B cell (primary cell): Measurements from ENCODE around the gene AKT2.

Experiments
- EZH2 ChIP-seq: IDR thresholded peaks from 2 replicates; pipeline ENCODE4 v1.6.1; 2012; ENCODE audit warnings: borderline replicate concordance, low read depth, mild to moderate bottlenecking, moderate library complexity, low read length; ENCODE audit not compliant: insufficient read depth, poor library complexity, severe bottlenecking
- TF ChIP-seq, protein P1 (sequence below): fragments of 200-600 bp; IDR thresholded peaks from one replicate; pipeline ENCODE4 v1.8.0; 2022; ENCODE audit warnings: antibody characterized with exemption, mild to moderate bottlenecking

DNA sequence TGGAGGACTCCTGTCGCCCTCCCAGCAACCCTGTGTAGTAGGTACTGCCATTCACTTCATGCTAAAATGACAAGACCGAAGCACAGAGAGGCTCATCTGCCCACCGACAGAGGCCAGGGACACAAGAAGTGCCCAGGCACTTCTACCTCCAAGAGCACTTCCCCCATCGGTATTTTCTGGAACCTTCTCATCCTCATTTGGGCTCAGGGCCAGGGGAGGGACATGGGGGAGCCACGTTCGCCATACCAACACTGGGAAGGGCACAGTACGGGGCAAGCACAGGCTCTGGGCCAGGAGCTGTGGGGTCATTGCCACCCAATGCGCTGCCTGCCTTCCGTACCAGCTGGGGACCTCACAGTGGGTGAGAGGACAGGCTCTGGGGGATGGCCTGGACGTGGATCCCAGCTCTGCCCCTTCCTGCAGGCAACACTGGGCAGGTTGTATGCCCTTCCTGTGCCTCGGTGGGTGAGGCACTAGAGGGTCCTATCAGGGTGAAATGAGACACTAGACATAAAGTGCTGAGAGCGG lies 37.3 kb downstream of the AKT2 start:
- TF ChIP-seq, protein P1, sequence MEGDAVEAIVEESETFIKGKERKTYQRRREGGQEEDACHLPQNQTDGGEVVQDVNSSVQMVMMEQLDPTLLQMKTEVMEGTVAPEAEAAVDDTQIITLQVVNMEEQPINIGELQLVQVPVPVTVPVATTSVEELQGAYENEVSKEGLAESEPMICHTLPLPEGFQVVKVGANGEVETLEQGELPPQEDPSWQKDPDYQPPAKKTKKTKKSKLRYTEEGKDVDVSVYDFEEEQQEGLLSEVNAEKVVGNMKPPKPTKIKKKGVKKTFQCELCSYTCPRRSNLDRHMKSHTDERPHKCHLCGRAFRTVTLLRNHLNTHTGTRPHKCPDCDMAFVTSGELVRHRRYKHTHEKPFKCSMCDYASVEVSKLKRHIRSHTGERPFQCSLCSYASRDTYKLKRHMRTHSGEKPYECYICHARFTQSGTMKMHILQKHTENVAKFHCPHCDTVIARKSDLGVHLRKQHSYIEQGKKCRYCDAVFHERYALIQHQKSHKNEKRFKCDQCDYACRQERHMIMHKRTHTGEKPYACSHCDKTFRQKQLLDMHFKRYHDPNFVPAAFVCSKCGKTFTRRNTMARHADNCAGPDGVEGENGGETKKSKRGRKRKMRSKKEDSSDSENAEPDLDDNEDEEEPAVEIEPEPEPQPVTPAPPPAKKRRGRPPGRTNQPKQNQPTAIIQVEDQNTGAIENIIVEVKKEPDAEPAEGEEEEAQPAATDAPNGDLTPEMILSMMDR: no peak
- TF ChIP-seq EZH2: no peak
